Esophagus mucosa (tissue), 1 donor: ENCODE measurements around the gene EIF5AL1. TPM values are rescaled to one million over a fixed set of nuclear protein-coding genes. Genes with fewer than 3 reads are reported as not detected.
"Not testable (repeated sequence)": the region's sequence is repeated elsewhere in the genome, so short reads cannot be mapped to it uniquely, and the experiment has no call there.

ENCODE experiments used
- ATAC-seq: fragments of 200-7000 bp; cut with Tn5 transposase; one replicate; pipeline ENCODE4 v1.9.1; 2020
- total RNA-seq: library from RNA; stranded (reverse); gene quantifications from one replicate; pipeline ENCODE4 v1.2.4, GENCODE V29; 2023
- donor health status: DM: yes; HTN: yes; CAD: no.

The EIF5AL1 gene
- total RNA-seq, 1 donor from 2014 or later = 1.7 TPM

DNA sequence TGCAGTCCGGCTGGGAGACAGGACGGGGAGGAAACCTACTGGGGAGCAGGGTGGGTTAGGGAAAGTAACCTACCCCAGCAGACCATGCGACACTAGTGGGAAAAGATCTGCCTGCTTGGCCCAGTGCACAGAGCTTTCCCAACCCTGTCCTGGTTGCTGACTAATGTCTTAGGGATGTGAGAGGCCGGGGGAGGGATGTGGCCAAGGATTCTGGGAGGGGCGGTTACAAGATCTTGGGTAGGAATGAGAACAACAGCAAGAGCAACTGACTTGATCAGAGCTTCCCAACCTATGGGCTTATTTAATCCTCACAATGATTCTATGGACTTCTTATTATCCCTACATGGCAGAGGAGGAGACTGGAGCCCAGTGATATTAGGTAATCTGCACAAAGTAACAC, 24.0 kb upstream of the EIF5AL1 start:
- peak; percentile 53 for ATAC-seq

GRCh38 chr10:79488870-79489269, 23.5 kb upstream of the EIF5AL1 start:
- ATAC-seq = no peak

DNA sequence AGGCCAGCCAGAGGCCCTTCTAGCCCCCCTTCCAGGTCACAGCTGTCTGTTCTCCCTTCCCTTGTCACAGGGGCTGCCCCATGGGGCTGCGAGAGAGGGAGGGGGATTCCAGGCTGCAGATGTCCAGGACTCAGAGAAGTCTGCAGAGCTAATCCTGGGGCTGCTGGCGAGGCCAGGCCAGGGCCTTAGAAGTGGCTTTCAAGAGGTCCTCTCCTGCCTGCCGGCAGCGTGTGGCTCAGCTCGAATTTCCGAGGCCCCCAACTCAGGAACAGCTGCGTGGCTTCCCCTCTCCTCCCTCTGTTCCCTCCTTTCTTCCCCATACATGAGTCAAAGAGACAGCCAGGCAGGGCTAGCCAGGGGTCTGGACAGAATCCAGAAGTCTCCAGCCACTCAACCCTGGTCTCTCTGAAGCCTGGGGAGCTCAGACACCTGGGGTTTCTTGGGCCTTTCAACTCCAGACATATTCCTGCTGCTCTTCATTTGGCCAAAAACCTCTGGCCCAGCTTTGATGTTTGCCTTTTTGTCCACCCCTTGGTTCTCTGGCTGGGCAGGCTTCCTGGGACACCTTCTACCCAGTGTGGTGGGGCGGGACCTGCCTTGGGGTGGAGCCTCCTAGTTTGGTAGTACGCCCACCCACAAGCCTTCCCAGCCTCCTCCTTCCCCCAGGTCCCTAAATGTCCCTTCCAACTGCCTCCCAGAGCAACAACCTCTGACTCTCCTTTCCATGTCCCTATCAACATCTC, 21.8 kb upstream of the EIF5AL1 start:
- no peak for ATAC-seq

- ATAC-seq = peak; percentile 49
These were observed 21.0 kb upstream of the EIF5AL1 start for GRCh38 chr10:79491143-79491835.

DNA sequence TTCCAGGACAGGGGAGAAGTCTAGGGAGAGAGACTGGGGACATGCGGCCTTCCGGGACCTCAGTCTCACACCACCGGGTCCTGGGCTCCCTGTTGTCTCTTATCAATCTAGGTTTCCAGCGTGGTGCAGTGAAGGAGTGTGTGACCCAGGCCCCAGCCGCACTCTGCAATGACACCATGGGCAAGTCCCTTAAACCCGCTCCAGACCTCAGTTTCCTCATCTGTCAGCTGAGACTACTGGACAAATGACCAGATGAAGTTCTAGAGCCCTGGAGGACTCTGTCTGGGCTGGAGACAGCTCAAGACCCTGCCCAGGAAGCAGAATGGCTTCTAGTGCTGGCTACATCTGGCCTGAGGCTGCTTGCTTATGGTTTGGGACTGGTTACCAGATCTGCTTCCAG, 20.1 kb upstream of the EIF5AL1 start:
- no peak for ATAC-seq

DNA sequence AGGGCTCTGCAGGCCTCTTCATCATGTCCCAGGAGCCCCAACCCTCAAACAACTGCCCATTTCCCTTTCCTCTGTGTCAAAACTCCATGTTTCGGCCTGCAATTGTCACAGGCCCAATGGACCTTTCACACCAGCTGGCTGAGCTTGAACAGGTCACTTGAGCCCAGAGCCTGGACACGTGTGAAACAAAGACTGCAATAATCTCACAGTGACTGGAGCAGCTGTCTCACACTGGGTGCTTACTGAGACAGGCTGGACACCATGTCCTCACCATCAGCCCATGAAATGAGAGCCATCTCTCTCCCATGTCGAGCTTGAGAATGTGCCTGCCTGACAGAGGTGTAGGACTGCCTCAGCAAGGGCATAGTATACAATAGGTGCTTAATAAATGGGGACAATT, 19.5 kb upstream of the EIF5AL1 start:
- ATAC-seq = no peak

DNA sequence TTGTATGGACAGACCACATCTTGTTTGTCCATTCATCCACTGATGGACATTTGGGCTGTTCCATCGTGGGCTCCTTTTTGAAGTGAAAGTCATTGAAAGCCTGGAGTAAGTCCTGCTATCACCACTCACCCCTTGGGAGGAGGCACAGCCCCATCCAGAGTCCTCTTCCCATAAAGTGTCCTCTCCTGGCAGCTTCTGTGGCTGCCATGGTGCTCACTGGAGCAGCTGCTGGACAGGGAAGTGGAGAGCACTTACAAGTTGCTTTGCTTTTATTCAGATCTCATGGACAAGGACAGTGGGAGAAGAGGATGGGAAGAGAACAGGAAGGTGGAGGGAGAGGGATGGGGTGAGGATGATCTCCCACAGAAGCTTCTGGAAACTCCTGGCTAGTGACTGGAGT, 18.5 kb upstream of the EIF5AL1 start:
- no peak for ATAC-seq

GRCh38 chr10:79494871-79495705, 17.2 kb upstream of the EIF5AL1 start:
- no peak for ATAC-seq

GRCh38 chr10:79495791-79496190, 16.5 kb upstream of the EIF5AL1 start:
- no peak for ATAC-seq

DNA sequence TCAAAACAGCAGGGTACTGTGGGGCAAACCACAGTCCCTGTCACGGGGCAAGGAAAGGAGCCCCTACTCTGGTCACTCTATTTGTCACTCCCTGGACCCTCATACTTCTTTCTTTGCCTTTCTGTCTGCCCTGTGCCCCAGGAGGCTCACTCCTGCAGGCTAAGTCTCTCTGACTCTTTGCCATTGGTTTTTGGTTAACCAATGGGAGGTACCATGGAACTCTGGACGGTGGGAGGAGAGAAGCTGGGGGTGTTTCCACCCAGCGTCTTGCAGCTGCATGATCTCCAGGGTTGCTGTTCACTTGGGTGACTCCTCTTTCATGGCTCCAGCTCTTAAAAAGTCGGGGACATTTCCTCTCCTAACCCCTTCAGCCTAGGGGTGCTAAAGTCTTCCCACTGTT, 15.4 kb upstream of the EIF5AL1 start:
- ATAC-seq = no peak

DNA sequence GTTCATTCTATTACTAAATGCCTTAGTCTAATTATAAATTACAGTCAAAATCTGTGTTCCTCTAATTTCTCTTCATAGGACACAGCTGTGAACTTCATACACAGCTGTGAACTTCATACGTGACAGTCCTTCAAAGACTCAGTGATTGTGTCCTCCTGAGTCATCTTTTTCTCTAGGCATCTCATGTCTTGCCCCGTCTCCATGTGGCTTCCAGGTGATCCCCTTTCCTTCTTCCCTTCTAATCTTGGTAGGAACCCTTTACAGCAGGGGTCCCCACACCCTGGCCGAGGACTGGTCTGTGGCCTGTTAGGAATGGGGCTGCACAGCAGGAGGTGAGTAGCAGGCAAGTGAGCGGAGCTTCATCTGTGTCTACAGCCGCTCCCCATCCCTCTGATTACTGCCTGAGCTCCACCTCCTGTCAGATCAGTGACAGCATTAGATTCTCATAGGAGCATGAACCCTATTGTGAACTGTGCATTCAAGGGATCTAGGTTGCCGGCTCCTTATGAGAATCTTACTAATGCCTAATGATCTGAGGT, 14.0 kb upstream of the EIF5AL1 start:
- ATAC-seq = no peak

DNA sequence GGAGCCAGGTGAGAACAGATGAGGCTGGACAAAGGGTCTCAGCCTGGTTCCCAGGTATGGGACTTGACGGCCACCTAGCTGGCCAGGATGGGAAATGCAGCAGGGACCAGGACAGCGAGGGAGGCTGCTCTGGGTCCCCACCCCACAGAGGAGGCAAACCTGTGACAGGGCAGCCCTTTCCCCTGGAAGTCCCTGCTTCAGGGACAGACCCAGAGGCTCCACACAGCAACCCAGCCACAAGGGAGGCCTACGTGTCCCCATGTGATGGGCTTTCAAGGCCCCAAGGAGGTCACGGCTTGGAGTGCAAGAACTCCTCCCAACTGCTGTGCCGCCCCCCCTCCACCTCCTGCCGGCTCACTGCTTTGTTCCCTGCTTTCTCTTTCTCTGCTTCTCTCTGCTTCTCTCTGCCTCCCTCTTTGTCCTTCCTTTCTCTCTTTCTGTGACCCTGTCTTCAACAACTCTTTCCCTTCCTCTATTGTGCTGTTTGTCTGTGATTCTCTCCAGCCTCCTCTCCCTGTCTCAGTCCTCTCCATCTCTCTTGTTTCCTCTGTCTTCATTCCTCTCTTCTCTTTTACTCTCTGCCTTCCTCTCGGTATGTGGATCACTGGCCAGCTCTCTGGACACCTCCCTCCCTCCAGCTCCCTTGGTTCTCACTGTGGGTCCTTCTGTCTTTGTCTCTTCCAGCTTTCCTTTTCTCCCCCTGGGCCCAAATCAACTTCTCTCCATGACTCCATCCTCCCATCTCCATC, 9.6 kb upstream of the EIF5AL1 start:
- peak; percentile 41 for ATAC-seq

- not testable (repeated sequence) for ATAC-seq
These were observed 8.5 kb upstream of the EIF5AL1 start for GRCh38 chr10:79503787-79504186.

GRCh38 chr10:79504483-79504882, 7.8 kb upstream of the EIF5AL1 start:
- ATAC-seq = not testable (repeated sequence)

GRCh38 chr10:79505328-79505727, 7.0 kb upstream of the EIF5AL1 start:
- ATAC-seq = not testable (repeated sequence)

DNA sequence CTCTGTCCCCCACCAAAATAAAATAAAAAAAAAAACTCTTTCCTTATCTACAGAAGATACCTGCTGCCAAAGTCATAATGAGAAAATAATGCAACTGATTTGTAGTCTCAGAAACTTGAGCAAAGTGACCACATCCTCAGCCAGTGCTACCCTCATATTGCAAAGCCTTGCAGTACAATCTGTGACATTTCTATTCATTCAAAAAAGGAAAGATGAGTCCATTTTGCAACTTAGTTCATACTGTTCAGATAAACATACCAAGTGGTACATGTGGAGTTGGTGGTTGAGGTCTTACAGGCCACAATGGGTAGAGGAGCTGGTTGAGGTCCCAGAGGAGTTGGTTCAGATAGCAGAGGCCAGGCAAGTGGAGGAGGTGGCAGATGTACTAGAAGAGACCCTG, 6.5 kb upstream of the EIF5AL1 start:
- ATAC-seq = no peak

GRCh38 chr10:79507440-79508167, 4.7 kb upstream of the EIF5AL1 start:
- no peak for ATAC-seq

DNA sequence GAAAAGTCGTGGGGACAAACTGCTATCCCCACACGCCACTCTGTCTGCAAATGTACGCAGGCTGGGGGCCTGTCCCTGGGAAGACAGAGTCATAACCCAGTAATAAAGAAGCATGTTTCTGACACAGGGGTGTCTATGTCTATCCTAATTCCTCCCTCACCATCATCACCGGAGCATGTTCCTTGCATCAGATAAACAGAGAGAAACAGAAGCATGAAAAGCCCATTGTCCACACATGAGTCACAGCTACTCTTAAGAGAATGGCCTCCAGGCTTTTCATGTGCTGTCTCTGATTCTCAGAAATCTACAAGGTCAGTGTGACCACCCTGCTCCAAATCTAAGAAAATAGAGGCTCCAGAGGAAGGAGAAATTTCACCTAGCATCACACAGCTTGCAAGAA, 4.1 kb upstream of the EIF5AL1 start:
- ATAC-seq = peak; percentile 44

DNA sequence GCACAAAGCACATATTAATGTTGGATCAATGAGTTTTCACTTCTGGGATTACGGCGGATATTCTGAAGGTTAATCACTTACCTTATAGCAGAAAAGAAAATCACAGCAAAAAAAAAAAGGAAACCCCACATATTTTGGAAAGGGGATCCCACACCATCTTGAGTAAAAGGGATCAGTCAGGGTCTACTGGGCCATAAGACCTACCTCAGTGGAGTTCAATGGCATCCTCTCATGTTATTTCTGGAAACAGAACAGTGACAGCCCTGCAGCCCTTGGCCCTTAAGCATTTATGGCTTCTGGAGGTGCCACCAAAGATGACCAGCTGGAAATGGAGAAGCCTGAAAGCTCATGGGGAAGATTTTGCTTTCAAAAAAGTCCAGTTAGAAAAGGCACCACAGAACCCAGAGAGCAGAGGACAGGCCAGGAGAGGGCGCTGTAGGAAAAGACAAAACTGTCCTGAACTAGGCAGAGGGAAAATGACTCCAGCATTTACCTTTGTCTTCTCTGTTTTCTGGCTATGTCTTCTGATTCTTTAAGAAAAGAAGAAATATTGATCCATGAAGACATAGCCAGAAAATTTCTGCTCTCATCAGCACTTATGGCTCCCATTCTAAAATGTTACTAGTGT, 2.9 kb upstream of the EIF5AL1 start:
- peak; percentile 67 for ATAC-seq

- ATAC-seq = not testable (repeated sequence)
These were observed 2.3 kb upstream of the EIF5AL1 start for GRCh38 chr10:79509934-79510508.
